HepG2 (cell line): Measurements from ENCODE around the gene PRRT1. TPM values are rescaled to one million over a fixed set of nuclear protein-coding genes. Genes with fewer than 3 reads are reported as not detected.

Experiments used
- GZF1 ChIP-seq: sonication (generic); formaldehyde crosslinking; IDR thresholded peaks from 2 replicates; pipeline ENCODE4 v1.5.1; 2020; ENCODE audit warnings: mild to moderate bottlenecking, missing genetic modification reagents
- KLF6 ChIP-seq: IDR thresholded peaks from 2 replicates; pipeline ENCODE4 v1.8.0; 2016; ENCODE audit warnings: missing biosample characterization, missing genetic modification reagents
- MIER2 ChIP-seq: IDR thresholded peaks from 2 replicates; pipeline ENCODE4 v1.6.1; 2016; ENCODE audit warnings: missing biosample characterization, missing genetic modification reagents
- MTERF4 ChIP-seq: sonication (generic); formaldehyde crosslinking; IDR thresholded peaks from 2 replicates; pipeline ENCODE4 v1.8.0; 2023; ENCODE audit warnings: mild to moderate bottlenecking, missing genetic modification reagents
- SIN3B ChIP-seq: fragments of 150-350 bp; IDR thresholded peaks from 2 replicates; pipeline ENCODE4 v1.6.1; 2014; ENCODE audit warnings: low read length
- SMAD1 ChIP-seq: sonication (generic); formaldehyde crosslinking; IDR thresholded peaks from 2 replicates; pipeline ENCODE4 v1.4.0; 2020; ENCODE audit warnings: missing genetic modification reagents, low read depth, mild to moderate bottlenecking, borderline replicate concordance
- STAG1 ChIP-seq: sonication (generic); formaldehyde crosslinking; IDR thresholded peaks from 2 replicates; pipeline ENCODE4 v1.4.0; 2020; ENCODE audit warnings: missing genetic modification reagents
- ZNF282 ChIP-seq: fragments of 450-650 bp; IDR thresholded peaks from 2 replicates; pipeline ENCODE4 v1.6.1; 2018; ENCODE audit not compliant: partially characterized antibody
- ZNF331 ChIP-seq: sonication (generic); formaldehyde crosslinking; IDR thresholded peaks from 2 replicates; pipeline ENCODE4 v1.4.0; 2020; ENCODE audit warnings: missing genetic modification reagents
- ZNF660 ChIP-seq: sonication (generic); formaldehyde crosslinking; IDR thresholded peaks from 2 replicates; pipeline ENCODE4 v1.5.1; 2020; ENCODE audit warnings: mild to moderate bottlenecking, low read depth, missing genetic modification reagents, borderline replicate concordance
- ZNF770 ChIP-seq: sonication (generic); formaldehyde crosslinking; IDR thresholded peaks from 2 replicates; pipeline ENCODE4 v1.5.0; 2020; ENCODE audit warnings: mild to moderate bottlenecking, missing genetic modification reagents
- ZNF883 ChIP-seq: sonication (generic); formaldehyde crosslinking; IDR thresholded peaks from 2 replicates; pipeline ENCODE4 v1.5.1; 2020; ENCODE audit warnings: mild to moderate bottlenecking, missing genetic modification reagents; ENCODE audit errors: not compliant biosample characterization
- ZSCAN30 ChIP-seq: sonication (generic); formaldehyde crosslinking; IDR thresholded peaks from 2 replicates; pipeline ENCODE4 v1.5.0; 2020; ENCODE audit warnings: mild to moderate bottlenecking, missing genetic modification reagents
- polyA plus RNA-seq, 8 experiments: library from polyadenylated mRNA; depleted of rRNA in 3 of 8; stranded (reverse) in 7 of 8; unstranded in 1 of 8; fragments of >200 nt; fragmentation: Illumina TruSeq in 4 of 8; extraction: Trizol in 4 of 8; gene quantifications; 2 replicates each; pipeline versions ENCODE4 v1.2.1 to v1.2.3, GENCODE V29; 2011 to 2016; ENCODE audit warnings: low read depth in 4 of 8, missing spikeins in 1 of 8, mixed read lengths in 1 of 8; ENCODE audit not compliant: insufficient read depth in 1 of 8
- total RNA-seq, 5 experiments: library from RNA; depleted of rRNA; stranded (reverse); fragments of >200 nt; fragmentation: Illumina TruSeq; extraction: Trizol; gene quantifications; 2 replicates each; pipeline ENCODE4 v1.2.3, GENCODE V29; 2016; ENCODE audit warnings: low read depth in 1 of 5
- TF ChIP-seq, protein P1 (sequence below): sonication (generic); formaldehyde crosslinking; IDR thresholded peaks from 2 replicates; pipeline ENCODE4 v1.5.1; 2020; ENCODE audit warnings: mild to moderate bottlenecking, moderate library complexity, missing genetic modification reagents
- TF ChIP-seq, protein P2 (sequence below): sonication (generic); formaldehyde crosslinking; IDR thresholded peaks from 2 replicates; pipeline ENCODE4 v1.5.0; 2020; ENCODE audit warnings: missing genetic modification reagents
- TF ChIP-seq, protein P3 (sequence below): IDR thresholded peaks from 2 replicates; pipeline ENCODE4 v1.6.1; 2018; ENCODE audit warnings: missing genetic modification reagents, mild to moderate bottlenecking, missing compliant biosample characterization

PRRT1 gene
- total and polyA plus RNA-seq, 2 of the 13 experiments (the other 11 are each of a cell fraction or from before 2014, with no cell fraction given) = 0.64 to 1.4 TPM

GRCh38 chr6:32116674-32117073 lies 35.1 kb downstream of the PRRT1 start (continued):
- no peak for TF ChIP-seq ZNF770 (CRISPR knock-in tag)
- TF ChIP-seq GZF1 = no peak
- no peak for TF ChIP-seq KLF6 (CRISPR knock-in tag)
- TF ChIP-seq, protein P1, sequence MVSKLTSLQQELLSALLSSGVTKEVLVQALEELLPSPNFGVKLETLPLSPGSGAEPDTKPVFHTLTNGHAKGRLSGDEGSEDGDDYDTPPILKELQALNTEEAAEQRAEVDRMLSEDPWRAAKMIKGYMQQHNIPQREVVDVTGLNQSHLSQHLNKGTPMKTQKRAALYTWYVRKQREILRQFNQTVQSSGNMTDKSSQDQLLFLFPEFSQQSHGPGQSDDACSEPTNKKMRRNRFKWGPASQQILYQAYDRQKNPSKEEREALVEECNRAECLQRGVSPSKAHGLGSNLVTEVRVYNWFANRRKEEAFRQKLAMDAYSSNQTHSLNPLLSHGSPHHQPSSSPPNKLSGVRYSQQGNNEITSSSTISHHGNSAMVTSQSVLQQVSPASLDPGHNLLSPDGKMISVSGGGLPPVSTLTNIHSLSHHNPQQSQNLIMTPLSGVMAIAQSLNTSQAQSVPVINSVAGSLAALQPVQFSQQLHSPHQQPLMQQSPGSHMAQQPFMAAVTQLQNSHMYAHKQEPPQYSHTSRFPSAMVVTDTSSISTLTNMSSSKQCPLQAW (CRISPR knock-in tag) = 0 out of 2 replicates have a peak, but pooled peaks have one; percentile 16
- no peak for TF ChIP-seq SMAD1 (CRISPR knock-in tag)
- no peak for TF ChIP-seq ZNF282
- TF ChIP-seq, protein P2, sequence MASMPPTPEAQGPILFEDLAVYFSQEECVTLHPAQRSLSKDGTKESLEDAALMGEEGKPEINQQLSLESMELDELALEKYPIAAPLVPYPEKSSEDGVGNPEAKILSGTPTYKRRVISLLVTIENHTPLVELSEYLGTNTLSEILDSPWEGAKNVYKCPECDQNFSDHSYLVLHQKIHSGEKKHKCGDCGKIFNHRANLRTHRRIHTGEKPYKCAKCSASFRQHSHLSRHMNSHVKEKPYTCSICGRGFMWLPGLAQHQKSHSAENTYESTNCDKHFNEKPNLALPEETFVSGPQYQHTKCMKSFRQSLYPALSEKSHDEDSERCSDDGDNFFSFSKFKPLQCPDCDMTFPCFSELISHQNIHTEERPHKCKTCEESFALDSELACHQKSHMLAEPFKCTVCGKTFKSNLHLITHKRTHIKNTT (CRISPR knock-in tag) = no peak
- no peak for TF ChIP-seq MTERF4 (CRISPR knock-in tag)
- TF ChIP-seq ZNF331 = no peak
- no peak for TF ChIP-seq MIER2 (CRISPR knock-in tag)
- TF ChIP-seq, protein P3, sequence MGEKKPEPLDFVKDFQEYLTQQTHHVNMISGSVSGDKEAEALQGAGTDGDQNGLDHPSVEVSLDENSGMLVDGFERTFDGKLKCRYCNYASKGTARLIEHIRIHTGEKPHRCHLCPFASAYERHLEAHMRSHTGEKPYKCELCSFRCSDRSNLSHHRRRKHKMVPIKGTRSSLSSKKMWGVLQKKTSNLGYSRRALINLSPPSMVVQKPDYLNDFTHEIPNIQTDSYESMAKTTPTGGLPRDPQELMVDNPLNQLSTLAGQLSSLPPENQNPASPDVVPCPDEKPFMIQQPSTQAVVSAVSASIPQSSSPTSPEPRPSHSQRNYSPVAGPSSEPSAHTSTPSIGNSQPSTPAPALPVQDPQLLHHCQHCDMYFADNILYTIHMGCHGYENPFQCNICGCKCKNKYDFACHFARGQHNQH = no peak
- no peak for TF ChIP-seq ZSCAN30 (CRISPR knock-in tag)
- TF ChIP-seq ZNF883 = no peak
- TF ChIP-seq STAG1 (CRISPR knock-in tag) = peak; percentile 38
- no peak for TF ChIP-seq ZNF660 (CRISPR knock-in tag)
- TF ChIP-seq SIN3B = no peak
- TF ChIP-seq, all 625 proteins: peak for 7
